GM20000 (cell line): ENCODE measurements around the gene BTBD9.

Experiments
- DNase-seq: peaks from one replicate; pipeline ENCODE4 v3.0.0; 2012; ENCODE audit warnings: low spot score
- TF ChIP-seq, protein P1 (sequence below): IDR thresholded peaks from 2 replicates; pipeline ENCODE4 v1.5.1; 2012; ENCODE audit warnings: mild to moderate bottlenecking, control low read depth; ENCODE audit errors: extremely low read depth, missing control alignments

The BTBD9 gene

GRCh38 chr6:38326837-38327236 lies 312.9 kb downstream of the BTBD9 start:
- DNase-seq, result no peak

GRCh38 chr6:38323216-38323615 lies 316.5 kb downstream of the BTBD9 start:
- TF ChIP-seq, protein P1, sequence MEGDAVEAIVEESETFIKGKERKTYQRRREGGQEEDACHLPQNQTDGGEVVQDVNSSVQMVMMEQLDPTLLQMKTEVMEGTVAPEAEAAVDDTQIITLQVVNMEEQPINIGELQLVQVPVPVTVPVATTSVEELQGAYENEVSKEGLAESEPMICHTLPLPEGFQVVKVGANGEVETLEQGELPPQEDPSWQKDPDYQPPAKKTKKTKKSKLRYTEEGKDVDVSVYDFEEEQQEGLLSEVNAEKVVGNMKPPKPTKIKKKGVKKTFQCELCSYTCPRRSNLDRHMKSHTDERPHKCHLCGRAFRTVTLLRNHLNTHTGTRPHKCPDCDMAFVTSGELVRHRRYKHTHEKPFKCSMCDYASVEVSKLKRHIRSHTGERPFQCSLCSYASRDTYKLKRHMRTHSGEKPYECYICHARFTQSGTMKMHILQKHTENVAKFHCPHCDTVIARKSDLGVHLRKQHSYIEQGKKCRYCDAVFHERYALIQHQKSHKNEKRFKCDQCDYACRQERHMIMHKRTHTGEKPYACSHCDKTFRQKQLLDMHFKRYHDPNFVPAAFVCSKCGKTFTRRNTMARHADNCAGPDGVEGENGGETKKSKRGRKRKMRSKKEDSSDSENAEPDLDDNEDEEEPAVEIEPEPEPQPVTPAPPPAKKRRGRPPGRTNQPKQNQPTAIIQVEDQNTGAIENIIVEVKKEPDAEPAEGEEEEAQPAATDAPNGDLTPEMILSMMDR, result no peak
- DNase-seq, result no peak

More at GRCh38 chr6:38326837-38327236, 312.9 kb downstream of the BTBD9 start:
- TF ChIP-seq, protein P1, result no peak

DNA sequence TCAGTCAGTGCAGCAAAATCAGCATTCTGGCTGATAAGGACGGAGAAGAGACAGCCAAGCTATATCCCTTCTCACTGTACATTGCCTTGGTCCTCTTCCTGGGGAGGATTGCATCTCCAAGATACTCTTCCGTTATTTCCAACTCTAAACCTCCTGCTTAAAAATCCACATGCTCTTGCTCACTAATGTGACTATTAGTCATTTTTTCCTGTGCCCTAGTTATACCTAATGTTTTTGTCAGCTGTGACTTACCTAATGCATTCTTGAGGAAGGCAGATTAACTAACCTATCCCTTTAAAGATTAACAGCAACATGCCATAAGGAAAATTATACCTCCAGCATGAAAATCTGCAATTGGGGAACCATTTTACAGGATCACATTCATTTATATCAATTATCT lies 317.6 kb downstream of the BTBD9 start:
- TF ChIP-seq, protein P1, result no peak
- DNase-seq, result no peak

GRCh38 chr6:38320843-38321242 lies 318.9 kb downstream of the BTBD9 start:
- DNase-seq, result peak; percentile 41
- TF ChIP-seq, protein P1, result no peak

- no peak for DNase-seq
- TF ChIP-seq, protein P1, result no peak
These were observed 319.4 kb downstream of the BTBD9 start for GRCh38 chr6:38320358-38320757.

- TF ChIP-seq, protein P1, result no peak
- DNase-seq, result no peak
These were observed 320.2 kb downstream of the BTBD9 start for GRCh38 chr6:38319256-38320212.

- TF ChIP-seq, protein P1, result no peak
- DNase-seq, result no peak
These were observed 323.4 kb downstream of the BTBD9 start for GRCh38 chr6:38316099-38316868.
